Measurements from ENCODE around the gene ZNF107.

DNA sequence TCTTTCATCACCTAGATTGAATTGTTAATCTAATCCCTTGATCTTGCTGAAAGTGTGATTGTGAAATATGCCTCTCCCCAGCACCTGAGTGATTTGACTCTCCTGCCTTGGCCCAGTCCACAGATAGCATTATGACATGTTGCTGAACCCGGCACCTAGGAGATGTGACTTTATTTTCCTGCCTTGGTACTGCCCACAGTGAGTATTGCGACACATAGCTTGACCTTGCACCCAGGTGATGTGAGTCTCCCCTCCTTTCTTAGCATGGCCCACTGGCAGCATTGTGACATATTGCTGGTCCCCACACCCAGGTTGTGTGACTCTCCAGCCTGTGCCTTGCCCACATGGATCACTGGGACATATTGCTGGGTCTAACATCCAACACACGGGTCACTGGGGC is 32.5 kb upstream of the ZNF107 start:
- no peak for TF ChIP-seq CTCF (conservative IDR thresholded peaks at IDR 0.05 in 1 of 2, IDR thresholded peaks at IDR 0.05 in 1 of 2; ENCODE audit: low read depth in 1 of 2, low read length in 2 of 2)
- no peak for TF ChIP-seq EZH2 (IDR thresholded peaks at IDR 0.05; ENCODE audit: low read length, missing control alignments)
